Measurements from ENCODE around the gene IL18BP.

Gene IL18BP

GRCh38 chr11:71998649-71999310 is at the start of gene IL18BP:
TSS of gene IL18BP (plus strand) at chr11:71998909. CDS start at chr11:71999985, 1,076 bp downstream.
- DNase-seq (ENCODE audit: low spot score) = no peak

GRCh38 chr11:71949034-71949433 is 49.7 kb upstream of the IL18BP start:
- no peak for DNase-seq (ENCODE audit: low spot score)

- no peak for DNase-seq (ENCODE audit: low spot score)
Observed at GRCh38 chr11:71951741-71952310, 46.9 kb upstream of the IL18BP start.

- DNase-seq (ENCODE audit: low spot score) = no peak
Observed at GRCh38 chr11:71955898-71956456, 42.7 kb upstream of the IL18BP start.

- no peak for DNase-seq (ENCODE audit: low spot score)
Observed at GRCh38 chr11:71962428-71963038, 36.2 kb upstream of the IL18BP start.

- no peak for DNase-seq (ENCODE audit: low spot score)
Observed at GRCh38 chr11:71963468-71963867, 35.2 kb upstream of the IL18BP start.

- DNase-seq (ENCODE audit: low spot score) = no peak
Observed at GRCh38 chr11:71964641-71965040, 34.1 kb upstream of the IL18BP start.

- no peak for DNase-seq (ENCODE audit: low spot score)
Observed at GRCh38 chr11:71971680-71972079, 27.0 kb upstream of the IL18BP start.

- no peak for DNase-seq (ENCODE audit: low spot score)
Observed at GRCh38 chr11:71976551-71976950, 22.2 kb upstream of the IL18BP start.

- no peak for DNase-seq (ENCODE audit: low spot score)
Observed at GRCh38 chr11:71977090-71977489, 21.6 kb upstream of the IL18BP start.

- peak; percentile 79 for DNase-seq (ENCODE audit: low spot score)
Observed at GRCh38 chr11:71977743-71978418, 20.8 kb upstream of the IL18BP start.

GRCh38 chr11:71979094-71979493 is 19.6 kb upstream of the IL18BP start:
- no peak for DNase-seq (ENCODE audit: low spot score)

GRCh38 chr11:71979602-71980001 is 19.1 kb upstream of the IL18BP start:
- no peak for DNase-seq (ENCODE audit: low spot score)

- no peak for DNase-seq (ENCODE audit: low spot score)
Observed at GRCh38 chr11:71986131-71986530, 12.6 kb upstream of the IL18BP start.

GRCh38 chr11:71987521-71987920 is 11.2 kb upstream of the IL18BP start:
- DNase-seq (ENCODE audit: low spot score) = no peak

- DNase-seq (ENCODE audit: low spot score) = no peak
Observed at GRCh38 chr11:71988050-71988449, 10.7 kb upstream of the IL18BP start.

- DNase-seq (ENCODE audit: low spot score) = no peak
Observed at GRCh38 chr11:71990701-71991100, 8.0 kb upstream of the IL18BP start.

GRCh38 chr11:71991494-71991893 is 7.2 kb upstream of the IL18BP start:
- no peak for DNase-seq (ENCODE audit: low spot score)

GRCh38 chr11:71992136-71992730 is 6.5 kb upstream of the IL18BP start:
- DNase-seq (ENCODE audit: low spot score) = no peak

- DNase-seq (ENCODE audit: low spot score) = no peak
Observed at GRCh38 chr11:71994786-71995185, 3.9 kb upstream of the IL18BP start.

GRCh38 chr11:71995726-71996291 is 2.9 kb upstream of the IL18BP start:
- DNase-seq (ENCODE audit: low spot score) = peak; percentile 54

- DNase-seq (ENCODE audit: low spot score) = no peak
Observed at GRCh38 chr11:71996517-71996916, 2.2 kb upstream of the IL18BP start.
